HG02798 (cell line): ENCODE measurements around the gene MIS18A.

ENCODE experiments used
- ATAC-seq: cut with Tn5 transposase; IDR thresholded peaks from one replicate; pipeline ENCODE4 v1.9.1; 2021; ENCODE audit warnings: mild to moderate bottlenecking; ENCODE audit not compliant: unreplicated experiment, poor library complexity

Gene MIS18A

DNA sequence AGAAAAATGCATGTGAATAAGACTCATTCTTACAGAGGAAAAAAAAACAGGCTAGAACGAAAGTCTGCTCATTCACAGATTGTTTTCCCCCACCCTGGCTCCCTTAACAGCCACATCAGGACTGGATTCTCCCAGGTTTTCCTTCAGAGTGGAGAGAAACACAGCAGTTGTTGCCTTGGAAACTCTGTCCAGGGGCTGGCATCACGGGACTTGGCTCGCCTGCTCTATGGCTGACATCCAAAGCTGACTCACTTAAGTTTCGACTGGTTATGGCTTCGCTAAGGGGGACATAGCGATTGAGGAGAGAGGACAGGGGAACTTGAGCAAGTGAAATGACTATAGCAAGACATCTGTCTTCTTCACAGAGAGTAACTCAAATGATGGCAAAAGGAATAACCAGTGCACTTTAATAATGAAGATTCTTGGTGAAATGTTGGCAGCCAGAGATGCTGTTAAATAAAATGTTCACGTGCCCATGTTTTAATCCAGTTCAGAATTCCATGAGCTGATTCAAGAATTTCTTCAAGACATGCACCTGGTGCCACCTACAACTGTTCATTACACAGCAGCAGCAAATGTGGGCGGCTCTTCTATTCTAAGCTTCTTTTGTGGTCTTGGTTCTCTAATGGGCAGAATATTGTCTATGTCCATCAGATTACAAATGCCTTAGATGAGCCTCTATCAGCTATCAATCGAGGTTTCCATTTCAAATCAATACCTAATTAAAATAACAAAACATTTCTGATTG is 21.8 kb downstream of the MIS18A start:
- no peak for ATAC-seq

DNA sequence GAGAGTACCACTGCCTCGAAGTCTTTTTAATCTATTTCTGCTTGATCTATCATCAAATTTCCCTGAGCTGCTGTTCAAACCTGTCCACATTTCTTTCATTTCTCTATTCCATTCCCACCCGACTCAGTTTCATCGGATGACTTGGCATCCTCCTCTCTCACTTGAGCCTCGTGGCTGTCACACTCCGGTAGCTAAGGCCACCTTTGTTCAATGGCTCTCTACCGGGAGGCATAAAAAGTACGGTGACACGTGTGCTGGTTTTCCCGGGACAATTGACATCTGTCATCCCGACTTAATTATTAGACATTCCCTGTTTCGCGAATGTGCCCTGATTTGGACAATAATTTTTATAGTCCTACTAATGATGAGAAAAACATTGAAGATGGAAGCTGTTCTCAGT is 22.6 kb downstream of the MIS18A start:
- no peak for ATAC-seq

DNA sequence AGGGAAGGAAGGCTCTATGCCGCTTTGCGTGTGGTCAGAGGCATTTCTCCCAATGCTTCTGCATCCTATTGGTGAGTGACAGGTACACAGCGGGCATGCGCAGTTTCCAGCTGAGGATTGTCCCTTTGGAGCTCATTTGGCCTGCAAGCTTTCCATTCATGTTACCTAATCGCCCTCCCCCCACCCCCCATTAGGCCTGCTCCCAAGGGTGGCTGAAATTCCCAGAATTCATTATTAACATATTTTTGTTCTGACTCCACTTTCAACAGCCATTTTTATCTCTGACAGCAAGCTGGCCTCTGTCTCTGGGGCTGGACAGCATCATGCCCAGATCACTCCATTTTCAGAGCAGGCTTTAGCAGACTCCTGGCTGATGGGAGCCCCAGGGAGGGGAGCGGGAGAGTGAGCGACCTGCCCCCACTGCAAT is 25.6 kb downstream of the MIS18A start:
- ATAC-seq: no peak

DNA sequence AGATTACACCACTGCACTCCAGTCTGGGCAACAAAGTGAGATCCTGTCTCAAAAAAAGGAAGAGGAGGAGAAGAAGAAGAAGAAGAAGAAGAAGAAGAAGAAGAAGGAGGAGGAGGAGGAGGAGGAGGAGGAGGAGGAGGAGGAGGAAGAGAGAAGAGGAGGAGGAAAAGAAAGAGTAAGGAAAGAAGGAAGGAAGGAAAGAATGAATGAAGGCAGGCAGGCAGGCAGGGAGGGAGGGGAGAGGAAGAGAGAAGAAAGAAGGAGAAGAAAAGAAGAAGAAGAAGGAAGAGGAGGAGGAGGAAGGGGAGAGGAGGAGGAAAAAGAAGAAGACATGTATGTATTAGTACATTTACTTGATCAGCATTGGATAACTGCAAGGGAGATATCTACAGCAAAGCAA is 26.7 kb downstream of the MIS18A start:
- no peak for ATAC-seq

DNA sequence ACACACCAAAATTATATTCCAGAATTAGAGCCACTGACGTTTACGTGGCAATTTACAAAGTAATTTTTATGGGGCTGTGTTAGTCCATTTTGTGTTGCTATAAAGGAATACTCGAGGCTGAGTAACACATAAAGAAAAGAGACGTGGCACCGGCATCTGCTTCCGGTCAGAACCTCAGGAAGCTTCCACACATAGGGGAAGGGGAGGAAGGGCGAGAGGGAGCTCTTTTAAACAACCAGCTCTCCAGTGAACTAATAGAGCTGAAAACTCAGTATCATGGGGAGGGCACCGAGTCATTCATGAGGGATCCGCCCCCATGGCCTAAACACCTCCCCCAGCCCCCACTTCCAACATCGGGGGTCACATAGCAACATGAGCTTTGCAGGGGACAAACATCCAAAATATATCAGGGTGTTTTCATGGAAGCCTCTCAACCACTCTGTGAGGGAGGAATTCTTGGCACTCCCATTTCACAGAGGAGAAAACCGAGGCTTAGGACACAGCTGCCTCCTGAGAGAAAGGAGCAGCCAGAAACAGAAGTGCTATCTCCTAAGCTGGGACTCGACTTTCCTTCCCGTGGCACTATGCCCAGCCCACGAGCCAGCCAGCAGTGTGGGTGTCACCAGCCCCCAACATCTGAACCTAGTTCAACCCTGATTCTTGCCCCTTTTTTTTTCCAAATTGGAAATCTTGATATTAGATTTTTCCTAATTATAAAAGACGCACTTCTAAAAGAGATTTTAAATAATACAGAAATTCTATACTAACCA is 29.2 kb downstream of the MIS18A start:
- no peak for ATAC-seq

DNA sequence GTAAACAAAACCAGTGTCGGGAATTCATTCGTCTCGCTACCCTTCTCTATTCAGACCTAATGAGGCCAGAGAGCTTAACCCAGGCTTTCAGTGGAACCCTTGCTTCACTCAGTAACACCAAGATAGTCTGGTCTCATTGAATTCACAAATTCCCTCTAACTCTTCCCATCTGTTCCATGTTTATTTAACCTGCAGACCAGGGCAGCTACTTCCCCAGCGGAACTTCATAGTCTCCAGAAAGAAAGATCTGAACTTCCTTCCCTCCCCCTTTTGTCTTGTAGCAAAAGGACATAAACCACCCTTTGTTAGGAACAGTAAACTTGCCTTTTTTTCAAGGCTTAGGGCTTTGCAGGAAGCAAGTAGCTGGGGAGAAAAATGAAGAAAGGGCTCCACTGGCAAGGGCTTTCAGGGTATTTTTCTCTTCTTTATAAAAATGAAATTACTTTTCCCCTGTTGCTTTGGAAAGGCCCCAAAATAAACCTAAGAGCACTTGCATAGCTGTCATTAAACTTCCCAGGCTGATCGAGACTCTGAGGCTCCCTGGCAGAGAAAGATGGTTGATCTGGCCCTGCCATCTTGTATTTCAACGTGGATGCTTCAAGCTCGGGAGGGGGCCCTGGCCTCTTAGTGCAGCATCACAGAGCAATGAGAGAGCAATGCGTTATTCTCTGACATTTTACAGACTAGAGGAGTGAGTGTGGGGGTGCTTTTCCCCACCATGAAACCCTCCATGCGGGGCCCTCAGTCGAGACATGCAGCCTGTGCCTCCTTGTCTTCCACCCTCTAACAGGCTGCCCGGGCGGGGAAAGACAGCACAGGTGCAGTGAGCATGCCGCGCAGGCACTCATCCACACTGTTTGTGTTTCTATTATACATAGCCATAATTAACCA is 30.0 kb downstream of the MIS18A start:
- ATAC-seq: no peak

DNA sequence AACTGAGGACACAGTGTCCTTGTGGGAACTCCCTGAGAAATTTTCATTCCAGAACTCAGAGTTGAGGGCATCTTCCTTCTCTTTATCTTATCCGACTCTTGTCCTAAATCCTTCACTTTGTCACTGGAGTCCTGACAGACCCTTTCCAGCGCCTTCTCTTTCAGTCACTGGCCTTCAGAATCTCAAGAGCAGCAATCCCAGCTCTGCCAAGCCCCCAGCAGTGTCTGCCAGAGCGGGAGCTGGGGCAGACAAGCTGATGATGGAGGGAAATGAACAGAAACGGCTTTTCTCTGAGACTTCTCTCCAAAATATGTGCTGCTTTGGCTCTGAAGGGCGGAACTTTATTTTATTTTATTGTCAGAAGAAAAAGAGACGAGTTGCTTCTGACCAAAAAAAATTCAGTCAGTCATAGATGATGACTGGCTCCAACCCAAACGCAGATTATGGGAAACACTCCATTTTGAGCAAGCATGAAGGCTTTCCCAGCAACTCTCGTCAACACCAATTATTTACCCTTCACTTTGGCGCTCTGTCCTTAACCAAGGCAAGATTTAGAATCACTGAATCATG is 32.2 kb downstream of the MIS18A start:
- ATAC-seq: no peak

DNA sequence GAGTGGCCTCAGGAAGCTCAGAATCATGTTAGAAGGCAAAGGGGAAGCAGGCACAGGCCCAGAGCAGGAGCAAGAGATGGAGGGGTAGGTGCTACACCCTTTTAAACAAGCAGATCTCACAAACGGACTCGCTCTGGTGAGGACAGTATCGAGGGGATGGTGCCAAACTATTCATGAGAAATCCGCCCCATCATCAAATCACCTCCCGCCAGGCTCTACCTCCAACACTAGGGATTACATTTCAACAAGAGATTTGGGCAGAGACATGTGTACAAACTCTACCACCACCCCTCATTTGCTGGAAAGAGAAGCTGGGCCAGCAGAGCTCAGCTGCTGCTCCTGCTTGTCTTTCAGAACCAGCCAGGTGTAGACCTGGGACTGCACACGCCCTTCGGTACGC is 32.9 kb downstream of the MIS18A start:
- ATAC-seq: no peak

DNA sequence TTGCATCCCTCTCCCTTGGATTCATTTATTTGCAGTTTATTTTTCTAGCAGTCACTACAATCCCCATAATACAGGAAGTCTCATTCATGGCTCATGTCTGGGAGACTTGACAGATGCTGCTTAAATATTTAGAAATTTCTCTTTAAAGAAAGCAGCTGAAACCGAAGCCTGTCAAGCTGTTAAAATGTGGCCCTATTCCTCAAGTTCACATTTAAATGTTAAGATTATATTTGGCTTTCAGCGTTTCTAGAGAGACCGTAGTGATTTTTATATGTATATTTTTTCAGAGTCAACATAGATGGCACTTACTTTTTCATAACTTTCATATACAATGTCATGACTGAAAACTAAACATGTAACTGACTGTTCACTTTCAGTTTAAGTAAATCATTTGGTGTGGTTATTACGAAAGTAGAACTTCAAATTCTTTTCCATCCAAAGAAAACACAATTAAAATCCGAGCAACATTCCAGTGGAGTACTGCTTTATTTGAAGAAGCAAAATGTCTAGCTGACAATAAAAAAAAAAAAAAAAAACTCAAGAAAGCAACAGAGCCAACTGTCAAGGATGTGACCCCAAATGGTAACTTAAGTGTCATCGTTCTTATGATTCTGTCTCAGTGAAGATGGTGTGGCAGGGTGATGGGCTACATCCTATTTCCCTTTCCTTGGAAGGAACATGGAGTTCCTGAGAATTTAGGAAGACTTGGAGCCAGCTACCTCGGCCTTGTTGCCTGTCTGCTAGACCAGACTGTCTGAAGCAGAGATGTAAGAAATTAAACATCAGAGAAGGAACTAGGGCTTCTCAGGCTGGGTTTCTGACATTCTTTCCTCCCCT is 37.8 kb downstream of the MIS18A start:
- no peak for ATAC-seq

DNA sequence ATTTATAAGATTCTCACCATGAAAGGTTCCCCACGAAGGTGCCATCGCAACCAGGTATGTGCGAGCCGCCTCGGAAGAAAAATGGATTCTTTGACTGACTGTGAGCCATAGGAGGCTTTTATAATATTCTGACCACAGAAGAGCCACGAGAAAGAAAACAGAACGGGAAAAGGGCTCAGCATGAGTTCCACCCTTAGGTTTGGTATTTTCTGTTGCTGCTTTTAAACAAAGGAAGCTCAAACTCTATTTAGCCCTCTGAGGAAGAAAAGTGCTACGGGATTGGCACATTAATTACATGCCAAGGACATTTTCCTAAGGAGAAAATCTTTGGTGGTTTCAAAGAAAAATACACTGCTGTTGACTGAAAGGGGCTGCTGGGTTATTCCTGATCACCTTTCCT is 39.3 kb downstream of the MIS18A start:
- ATAC-seq: no peak

DNA sequence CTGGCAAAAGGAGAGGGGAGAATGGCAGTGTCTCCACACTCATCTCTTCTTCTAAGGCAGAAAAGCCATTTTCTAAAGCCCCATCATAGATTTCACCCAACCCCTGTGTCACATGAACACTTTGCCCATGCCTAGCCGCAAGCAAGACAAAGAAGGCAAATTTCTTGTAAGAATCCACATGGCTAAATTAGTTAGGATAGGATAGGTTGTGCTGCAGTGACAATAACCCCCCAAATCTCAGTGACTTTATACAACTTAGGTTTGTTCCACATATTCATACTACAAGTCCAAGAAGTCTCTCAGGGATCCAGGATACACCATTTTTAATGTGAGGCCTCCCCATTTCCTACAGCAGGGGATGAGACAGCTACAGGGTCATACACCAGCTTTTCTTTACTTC is 40.8 kb downstream of the MIS18A start:
- no peak for ATAC-seq

DNA sequence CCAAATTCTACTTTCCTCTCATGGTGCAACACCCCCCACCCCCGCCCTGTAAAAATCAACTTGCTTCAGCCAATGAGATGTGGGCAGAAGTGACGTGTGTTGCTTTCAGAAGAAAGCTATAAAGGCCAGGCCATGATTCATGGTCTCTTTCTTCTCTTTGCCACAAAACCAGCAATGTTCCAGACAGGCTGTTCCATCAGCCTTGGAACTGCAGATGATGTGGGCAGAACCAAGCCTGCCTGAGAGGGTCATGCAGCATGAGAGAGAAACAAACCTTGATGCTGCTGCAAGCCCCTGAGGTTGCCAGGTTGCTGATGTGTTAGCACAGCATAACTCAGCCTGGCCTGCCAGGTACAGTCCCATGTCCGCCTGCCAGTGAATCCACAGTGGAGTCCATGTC is 41.8 kb downstream of the MIS18A start:
- no peak for ATAC-seq

DNA sequence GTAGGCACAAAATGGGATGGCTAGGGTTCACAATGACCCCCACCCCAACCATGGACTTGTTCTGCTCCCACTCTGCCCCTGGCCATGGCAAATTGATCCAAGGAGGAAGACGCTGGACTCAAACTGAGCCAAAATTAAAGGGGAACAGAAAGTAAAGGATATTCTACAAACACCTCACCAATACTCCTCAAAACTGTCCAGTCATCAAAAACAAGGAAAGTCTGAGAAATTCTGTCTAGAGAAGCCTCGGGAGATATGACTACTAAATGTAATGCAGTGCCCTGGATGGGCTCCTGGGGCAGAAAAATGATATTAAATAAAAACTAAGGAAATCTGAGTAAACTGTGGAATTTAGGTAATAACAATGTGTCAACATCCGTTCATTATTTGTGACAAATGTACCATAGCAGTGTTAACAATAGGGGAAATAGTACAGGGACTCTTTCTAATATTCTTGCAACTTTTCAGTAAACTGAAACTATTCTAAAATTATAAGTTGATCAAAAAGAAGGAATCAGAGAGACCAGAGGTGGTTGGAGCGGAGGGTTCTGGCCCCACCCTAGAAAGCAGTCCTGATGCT is 45.0 kb downstream of the MIS18A start:
- no peak for ATAC-seq

DNA sequence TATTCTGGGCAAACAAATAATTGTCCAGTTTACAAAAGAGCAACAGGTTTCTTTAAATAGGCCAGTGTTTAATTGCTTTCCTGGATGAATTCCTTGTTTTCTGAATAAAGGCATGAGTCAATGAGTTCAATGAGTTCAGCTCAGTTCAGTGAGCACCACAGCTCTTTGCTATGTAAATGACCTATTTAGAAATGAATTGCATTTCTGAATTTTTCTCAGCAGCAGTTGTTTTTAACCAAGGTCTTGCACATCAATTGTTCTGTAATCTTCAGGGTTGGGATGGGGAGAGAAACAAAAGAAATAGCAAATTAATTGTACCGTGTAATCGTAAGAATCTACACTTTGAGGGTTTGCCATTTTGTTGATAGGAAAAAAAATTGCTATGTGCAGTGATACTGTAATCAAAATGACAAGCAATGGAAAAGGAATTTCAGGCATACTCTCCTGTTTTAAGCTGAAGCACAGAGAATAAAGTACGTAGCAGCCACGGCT is 45.7 kb downstream of the MIS18A start:
- no peak for ATAC-seq

DNA sequence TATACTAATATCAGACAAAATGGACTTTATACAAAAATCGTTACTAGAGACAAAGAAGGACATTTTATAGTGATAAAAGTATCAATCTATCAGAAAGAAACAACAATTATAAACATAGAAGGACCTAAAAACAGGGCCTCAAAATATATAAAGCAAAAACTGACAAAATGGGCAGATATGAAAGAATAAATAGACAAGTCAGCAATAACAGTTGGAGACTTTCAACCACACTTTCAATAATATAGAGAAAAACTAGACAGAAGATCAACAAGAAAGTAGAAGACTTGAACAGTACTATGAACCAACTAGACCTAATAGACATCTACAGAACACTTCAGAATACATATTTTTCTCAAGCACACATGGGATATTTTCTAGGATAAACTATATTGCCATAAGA is 52.4 kb downstream of the MIS18A start:
- ATAC-seq: no peak
